NCI-H524 (cell line): ENCODE data around the gene MAPRE2.

Source experiments
- DNase-seq, 2 experiments: peaks; one replicate each; lab custom pipeline; 2025; lab: John Stamatoyannopoulos, UW

Gene MAPRE2

GRCh38 chr18:35062408-35062807 is 21.2 kb downstream of the MAPRE2 start:
- DNase-seq, result no peak

GRCh38 chr18:35063875-35064690 is 22.9 kb downstream of the MAPRE2 start:
- DNase-seq, result no peak

DNA sequence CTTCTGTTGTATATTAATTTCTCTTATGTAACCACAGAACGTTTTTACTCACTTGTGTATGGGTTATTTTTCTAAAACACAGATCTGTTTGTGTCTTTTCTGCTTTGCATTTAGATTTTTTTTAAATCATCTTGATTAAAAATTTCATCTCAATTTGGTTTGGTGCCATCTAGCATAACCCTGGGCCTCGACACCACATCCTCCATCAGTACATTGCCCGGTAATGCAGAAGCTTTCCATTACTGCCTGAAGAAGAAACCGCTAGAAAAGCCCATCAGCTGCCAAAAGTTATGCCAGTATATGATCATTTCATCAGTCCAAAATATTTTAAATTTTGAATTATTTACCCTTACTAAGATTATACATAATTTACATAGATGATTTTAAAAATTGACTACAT is 26.2 kb downstream of the MAPRE2 start:
- no peak for DNase-seq

GRCh38 chr18:35071819-35072247 is 30.6 kb downstream of the MAPRE2 start:
- DNase-seq, result no peak

DNA sequence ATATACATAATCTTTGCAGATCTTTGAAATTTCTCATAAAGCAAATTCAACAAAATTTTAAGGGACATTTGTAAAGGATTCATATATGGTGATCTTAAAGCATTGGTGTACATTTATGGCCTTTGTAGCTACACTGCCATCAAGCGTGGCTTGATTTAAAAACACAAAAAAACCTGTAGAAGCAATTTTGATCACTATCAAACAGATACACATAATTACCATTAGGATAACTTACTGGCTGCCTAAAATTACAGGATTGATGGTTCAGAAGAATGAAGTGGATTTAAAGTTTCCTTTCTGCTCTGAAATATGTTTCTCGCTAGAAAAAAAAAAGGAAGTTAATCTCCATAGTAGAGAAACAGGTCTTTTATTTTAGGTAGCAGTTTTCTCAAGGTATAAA is 31.4 kb downstream of the MAPRE2 start:
- DNase-seq, result no peak

GRCh38 chr18:35073186-35074105 is 32.2 kb downstream of the MAPRE2 start:
- DNase-seq, result no peak

- no peak for DNase-seq
Measured at GRCh38 chr18:35074581-35074980, 33.4 kb downstream of the MAPRE2 start.

DNA sequence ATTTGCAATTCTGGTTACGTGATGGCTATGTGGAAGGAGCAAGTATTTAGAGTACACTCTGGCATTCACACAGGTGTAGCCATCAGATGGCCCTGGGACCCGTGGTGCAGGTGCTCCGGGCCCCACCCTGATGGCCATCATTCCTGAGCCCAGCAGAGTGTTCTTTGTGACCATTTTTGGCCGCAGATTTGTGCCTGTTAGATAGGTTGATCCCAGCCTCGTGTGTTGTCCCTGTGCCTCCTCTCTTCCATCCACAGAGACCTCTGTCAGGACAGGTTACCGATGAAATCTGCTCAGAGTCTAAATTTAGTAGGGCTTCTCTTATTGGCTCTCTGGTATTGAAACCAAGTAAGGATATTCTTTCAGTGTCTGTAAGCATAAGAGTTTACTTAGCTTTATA is 33.9 kb downstream of the MAPRE2 start:
- DNase-seq, result no peak

DNA sequence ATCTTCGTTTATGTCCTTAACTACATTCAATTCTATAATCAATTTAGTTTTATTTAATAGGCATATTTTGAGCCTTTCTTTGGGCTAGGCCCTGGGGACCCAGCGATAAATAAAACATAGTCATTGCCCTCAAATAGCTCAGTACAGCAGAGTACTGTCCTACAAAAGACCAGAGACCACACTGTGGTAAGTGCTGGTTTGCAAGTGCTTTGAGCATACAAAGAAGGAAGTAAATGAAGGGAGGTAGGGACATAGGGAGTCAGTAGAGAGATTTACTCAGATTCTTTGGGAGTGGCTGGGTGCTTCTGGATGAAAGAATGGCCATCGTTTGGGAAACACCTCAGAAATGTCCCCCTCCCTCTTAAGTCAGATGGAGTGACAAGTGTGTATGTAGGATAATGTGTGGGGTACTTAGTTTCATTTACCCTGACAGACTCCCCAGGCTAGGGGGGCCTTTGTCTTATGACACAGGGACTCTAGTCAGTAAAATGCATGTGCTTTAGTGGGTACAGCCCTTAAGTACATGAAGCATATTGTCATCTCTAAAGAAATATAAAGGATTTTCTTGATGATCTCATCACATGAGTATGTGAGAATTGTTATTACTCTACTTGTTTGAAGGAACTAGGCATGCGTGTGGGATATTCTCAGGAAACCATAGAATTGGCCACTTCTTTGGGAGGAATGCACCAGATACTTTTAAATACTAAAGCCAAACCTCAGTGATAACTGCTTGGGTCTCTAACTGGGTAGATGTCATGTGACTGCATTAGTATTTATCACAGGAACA is 35.1 kb downstream of the MAPRE2 start:
- DNase-seq, result no peak

DNA sequence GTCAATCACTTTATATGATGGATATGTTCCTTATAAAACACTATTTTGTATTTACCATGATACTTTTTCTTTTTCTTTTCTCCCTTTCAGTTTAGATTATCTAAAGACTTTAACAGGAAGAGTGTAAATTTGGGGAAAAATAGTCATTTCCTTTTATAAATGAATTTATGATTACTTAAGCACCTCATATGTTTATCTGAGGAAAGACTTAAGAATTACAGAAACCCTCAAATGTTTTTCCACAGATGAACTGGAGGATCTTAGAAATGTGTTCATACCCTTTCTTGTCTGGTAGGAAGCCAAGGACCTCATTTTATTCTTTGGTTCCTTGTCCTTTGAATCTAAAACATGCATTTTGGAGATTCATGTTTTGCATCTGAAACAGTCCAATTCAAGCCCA is 36.7 kb downstream of the MAPRE2 start:
- DNase-seq, result no peak

DNA sequence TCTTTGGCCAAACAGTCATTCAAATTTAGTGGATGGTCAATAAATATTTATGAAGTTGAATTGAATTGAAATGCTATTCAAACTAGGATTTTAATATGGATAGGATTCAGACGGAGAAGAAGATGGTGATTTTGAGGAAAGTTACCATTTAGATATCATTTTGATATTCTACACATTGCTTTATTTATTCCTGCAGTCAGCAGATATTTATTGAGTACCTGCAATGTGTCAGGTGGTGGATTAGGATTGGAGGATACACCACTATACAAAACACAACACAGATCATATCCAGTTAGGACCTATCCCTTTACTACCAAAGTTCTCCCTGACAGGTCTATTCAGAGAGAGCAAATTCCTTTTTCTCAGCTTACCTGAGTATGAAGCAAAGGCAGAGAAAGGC is 38.8 kb downstream of the MAPRE2 start:
- no peak for DNase-seq

DNA sequence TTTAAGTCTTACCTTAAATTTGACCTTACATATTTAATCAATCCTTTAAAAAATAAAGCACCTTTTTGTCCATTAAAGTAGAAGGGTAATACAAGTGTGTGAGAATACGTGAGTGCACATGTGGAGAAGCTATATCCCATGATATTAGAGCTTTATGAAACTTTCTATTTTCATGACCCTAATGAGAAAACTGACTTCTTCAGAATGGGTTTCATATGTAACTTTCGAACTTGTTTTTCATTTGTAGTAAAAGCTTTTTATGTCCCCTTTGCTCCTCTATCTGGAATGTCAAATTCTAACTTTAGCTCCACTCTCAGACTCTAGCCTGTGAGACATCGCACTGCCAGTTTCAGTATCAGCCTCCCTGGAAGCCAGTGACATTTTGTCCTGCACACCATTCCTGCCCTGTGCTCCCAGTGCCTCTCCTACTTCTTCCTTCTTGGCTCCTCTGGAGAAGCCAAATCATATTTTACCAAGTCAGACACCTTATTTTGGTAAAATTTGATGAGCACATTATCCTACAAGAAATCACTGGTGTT is 42.0 kb downstream of the MAPRE2 start:
- DNase-seq, result no peak

GRCh38 chr18:35084494-35085449 is 43.6 kb downstream of the MAPRE2 start:
- DNase-seq, result no peak

DNA sequence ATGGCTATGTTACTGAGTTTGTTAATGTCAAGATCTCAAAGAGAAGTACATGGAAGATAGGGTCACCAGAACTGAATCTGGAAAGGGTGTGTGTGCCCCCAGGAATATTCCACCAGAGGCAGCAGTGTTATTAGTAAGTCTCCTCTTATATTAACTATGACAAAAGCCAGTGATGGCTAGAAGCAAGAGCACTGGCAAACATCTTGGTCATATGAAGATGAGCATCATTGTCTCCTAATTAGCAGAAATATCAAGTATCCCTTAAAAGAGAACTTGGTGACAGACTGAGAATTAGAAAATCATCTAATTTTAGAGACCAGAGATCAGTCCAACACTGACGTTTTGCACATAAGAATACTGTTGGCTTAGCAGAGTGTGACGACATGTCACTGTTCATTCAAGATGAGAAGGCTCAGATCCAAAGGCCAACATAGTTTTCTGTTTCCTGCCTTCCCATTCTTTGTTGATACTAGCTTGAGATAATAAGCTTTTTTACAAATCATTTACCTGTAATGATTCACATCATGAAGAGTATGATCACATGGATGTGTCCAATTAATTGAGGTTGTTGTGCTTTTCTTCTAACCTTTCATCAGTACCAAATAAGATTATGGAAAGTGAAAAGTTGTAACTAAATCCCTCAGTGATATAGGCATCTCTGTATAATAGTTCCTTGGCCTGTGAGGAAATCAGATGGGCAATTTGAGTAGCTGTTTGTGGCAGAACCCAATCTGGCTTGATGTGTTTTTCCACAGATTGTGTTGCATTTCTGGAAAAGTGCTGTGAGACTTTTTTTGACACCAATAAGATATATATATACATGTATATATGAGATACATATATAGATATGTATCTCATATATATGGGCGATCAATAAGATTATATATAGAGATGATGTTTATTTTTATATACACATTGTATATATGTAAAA is 44.5 kb downstream of the MAPRE2 start:
- DNase-seq, result no peak

DNA sequence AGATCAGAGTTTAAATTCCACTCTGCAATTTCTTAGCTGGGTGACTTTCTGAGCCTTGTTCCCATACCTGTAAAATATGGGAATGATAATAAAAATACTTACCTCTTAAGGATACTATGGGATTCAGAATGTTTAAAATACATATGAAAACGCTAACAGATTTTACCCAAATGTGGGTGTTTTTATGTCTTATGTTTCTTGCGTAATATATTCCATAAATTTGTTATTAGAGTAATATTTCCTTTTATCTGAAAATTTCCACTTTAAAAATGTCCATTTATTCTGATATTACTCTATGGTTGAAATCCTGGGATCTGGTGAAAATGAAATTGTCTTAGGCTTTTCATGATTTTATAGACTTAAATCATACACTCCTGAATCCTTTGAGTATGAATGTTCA is 45.5 kb downstream of the MAPRE2 start:
- no peak for DNase-seq

GRCh38 chr18:35087726-35088125 is 46.5 kb downstream of the MAPRE2 start:
- DNase-seq, result no peak

DNA sequence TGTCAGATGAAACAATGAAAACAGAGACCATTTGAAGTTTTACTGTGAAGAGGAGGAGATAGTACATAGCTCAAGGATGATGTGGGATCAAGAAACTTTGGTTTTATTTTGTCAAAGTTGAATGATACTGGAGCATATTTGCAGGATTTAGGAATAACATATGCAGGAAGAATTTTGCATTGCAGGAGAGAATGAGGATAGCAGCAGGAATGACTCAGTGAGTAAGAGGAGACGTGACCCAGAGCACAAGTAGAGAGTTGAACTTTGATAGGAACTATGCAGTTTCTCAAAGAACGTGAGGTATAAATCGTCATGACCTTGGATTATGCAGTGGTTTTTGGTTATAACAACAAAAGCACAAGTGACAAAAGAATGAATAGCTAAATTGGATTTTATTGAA is 47.7 kb downstream of the MAPRE2 start:
- DNase-seq, result no peak

DNA sequence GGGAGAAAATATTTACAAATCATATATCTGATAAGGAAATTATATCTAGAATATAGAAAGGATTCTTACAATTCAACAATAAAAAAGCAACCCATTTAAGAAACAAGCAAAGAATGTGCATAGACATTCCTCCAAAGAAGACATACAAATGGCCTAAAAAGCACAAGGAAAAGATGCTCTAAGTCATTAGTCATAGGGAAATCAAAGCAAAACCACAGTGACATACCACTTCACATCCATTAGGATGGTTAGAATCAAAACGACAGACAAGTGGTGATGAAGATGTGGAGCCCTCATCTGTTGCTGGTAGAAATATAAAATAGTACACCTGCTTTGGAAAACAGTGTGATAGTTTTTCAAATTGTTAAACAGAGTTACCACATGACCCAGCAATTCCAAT is 48.2 kb downstream of the MAPRE2 start:
- no peak for DNase-seq

DNA sequence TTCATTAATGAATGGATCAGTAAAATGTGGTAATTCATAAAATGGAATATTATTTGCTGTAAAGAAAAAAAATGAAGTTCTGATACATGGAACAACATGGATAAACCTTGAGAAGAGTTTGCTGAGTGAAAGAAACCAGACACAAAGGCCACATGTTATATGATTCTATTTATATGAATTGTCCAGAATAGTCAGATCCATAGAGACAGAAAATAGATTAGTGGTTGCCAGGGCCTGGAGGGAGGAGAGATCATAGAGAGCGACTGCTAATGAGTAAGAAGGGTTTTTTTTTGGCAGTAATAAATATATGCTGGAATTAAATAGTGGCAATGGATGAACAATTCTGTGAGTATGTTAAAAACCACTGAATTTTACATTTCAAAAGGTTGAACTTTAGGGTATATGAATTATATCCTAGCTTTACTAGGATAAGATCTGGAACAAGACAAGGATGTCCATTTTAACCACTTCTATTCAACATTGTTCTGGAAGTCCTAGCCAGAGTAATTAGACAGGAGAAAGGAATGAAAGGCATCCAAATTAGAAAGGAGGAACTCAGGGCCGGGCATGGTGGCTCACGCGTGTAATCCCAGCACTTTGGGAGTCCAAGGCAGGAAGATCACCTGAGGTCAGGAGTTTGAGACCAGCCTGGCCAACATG is 48.8 kb downstream of the MAPRE2 start:
- DNase-seq, result no peak
